Measurements from ENCODE around the gene TENM4. TPM values are rescaled to one million over a fixed set of nuclear protein-coding genes. Genes with fewer than 3 reads are reported as not detected.

TENM4 gene
- total and polyA plus RNA-seq, 2 of the 13 experiments (the other 11 are each of a cell fraction or from before 2014, with no cell fraction given), result not detected

DNA sequence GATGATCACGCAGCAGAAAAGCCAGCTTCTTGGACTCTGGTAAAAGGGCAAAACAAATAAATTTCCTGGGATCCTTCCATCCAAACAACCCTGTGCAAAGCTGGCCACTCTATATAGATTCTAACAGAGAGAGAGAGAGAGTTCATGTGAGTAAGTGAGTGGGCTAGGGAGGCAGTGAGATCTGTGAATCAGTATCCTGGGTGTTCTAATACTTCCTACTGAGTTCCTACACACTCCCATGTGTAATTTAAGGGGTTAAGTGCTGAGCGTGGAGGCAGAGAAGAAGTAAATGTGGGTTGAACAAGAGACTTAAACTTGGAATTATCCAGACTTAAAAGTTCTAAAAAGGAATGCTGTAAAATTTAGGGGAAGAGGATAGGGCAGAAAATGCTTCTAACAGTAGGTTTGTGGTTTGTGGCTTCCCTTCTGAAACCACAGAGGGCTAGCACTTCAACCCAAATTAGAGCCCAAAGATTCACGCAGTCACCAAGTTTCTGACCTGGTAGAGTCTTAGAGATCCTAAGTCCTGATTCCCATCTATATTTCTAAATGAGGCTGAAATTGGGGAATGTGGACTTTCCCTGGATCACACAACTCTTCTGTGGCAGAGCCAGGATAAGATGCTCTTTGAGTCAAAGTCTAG lies 413.9 kb downstream of the TENM4 start:
- Histone ChIP-seq H3K27me3 (ENCODE audit: control insufficient read depth in 1 of 2, insufficient read depth in 2 of 2, low read length in 2 of 2) (peaks cover 0 to 18% of the 10 kb centered on the region in 2 experiments; a peak in 2 of 5 replicates), H4K20me1 (ENCODE audit: insufficient read depth, low read length) (no peaks in the 10 kb centered on the region), H3K4me2 (ENCODE audit: low read depth, low read length) (no peak overlapping the region), H3K4me3 (replicated peaks in 1 of 3; ENCODE audit: insufficient read depth in 1 of 3, low read depth in 2 of 3, low read length in 3 of 3) (no peak overlapping the region), H2AFZ (ENCODE audit: low read length) (no peak overlapping the region), H3K9ac (ENCODE audit: insufficient read depth, low read depth, low read length) (no peak overlapping the region), H3K36me3 (replicated peaks in 1 of 2; ENCODE audit: control insufficient read depth in 1 of 2, insufficient read depth in 2 of 2, low read length in 2 of 2) (no peaks in the 10 kb centered on the region), H3K79me2 (ENCODE audit: insufficient read depth, low read length) (no peaks in the 10 kb centered on the region), H3K4me1 (ENCODE audit: insufficient read depth, low read length) (no peaks in the 10 kb centered on the region), H3K27ac (ENCODE audit: extremely low read length, insufficient read depth, low read length) (no peak overlapping the region), H3K9me3 (ENCODE audit: low read length) (no peaks in the 10 kb centered on the region)
- ATAC-seq (no peak), DNase-seq (ENCODE audit: low spot score) (no peak), FAIRE-seq (no peak)
- no TSS peak for BruUV-seq (replicated peaks)
- TF ChIP-seq, protein P1, sequence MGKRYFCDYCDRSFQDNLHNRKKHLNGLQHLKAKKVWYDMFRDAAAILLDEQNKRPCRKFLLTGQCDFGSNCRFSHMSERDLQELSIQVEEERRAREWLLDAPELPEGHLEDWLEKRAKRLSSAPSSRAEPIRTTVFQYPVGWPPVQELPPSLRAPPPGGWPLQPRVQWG (CRISPR knock-in tag; IDR thresholded peaks at IDR 0.05; ENCODE audit: borderline replicate concordance, low read depth), result no peak
- TF ChIP-seq U2AF1 (optimal IDR thresholded peaks at IDR 0.05; ENCODE audit: low read depth, low read length) (no peak), ZNF484 (CRISPR knock-in tag; IDR thresholded peaks at IDR 0.05; ENCODE audit: borderline replicate concordance, low read depth) (no peak), ZNF883 (CRISPR knock-in tag; IDR thresholded peaks at IDR 0.05; ENCODE audit: not compliant biosample characterization) (no peak), ZNF614 (CRISPR knock-in tag; IDR thresholded peaks at IDR 0.05; ENCODE audit: borderline replicate concordance) (no peak), ZNF3 (CRISPR knock-in tag; IDR thresholded peaks at IDR 0.05) (no peak), ZNF724P (CRISPR knock-in tag; IDR thresholded peaks at IDR 0.05; ENCODE audit: borderline replicate concordance) (no peak)
- ChIA-PET POLR2A (no interaction called here), CTCF (ENCODE audit: low intra/inter-chr PET ratio, low total read pairs) (no interaction called here)
- WGBS (ENCODE audit: low lambda C conversion rate), result 19% methylated on average over 3 of the region's 3 CpGs
- intact Hi-C loops (cut with micrococcal nuclease; ENCODE audit: unreplicated experiment) (no loop called here), in situ Hi-C loops (cut with HindIII; ENCODE audit: extremely low pct_ligation_motif_present, low pct_unique_long_range_greater_than_20kb) (no loop called here)

DNA sequence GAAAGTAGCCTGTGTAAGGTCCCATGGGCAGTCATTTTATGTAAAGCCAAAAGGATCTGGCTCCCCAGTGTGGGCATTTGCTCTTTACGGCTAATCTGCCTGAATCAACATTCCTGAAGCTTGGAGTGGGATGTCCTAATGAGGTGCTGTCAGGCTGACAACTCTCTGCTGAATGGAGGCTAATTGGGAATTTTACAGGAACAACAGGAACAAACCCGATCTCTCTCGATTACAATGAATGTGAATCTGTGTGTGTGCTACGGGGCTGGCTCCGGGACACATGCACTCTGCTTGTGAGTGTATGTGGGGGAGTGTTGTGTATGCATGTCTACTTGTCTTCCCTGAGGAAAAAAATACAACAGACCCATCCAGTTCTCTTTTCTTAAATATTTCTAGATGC lies 415.2 kb downstream of the TENM4 start:
- ATAC-seq, result no peak
- H4K20me1 ChIP-seq (ENCODE audit: insufficient read depth, low read length), result no peaks in the 10 kb centered on the region
- H3K9me3 ChIP-seq (ENCODE audit: low read length), result no peaks in the 10 kb centered on the region
- CTCF ChIA-PET (ENCODE audit: low intra/inter-chr PET ratio, low total read pairs), result no interaction called here
- BruUV-seq (replicated peaks), result no TSS peak
- no peaks in the 10 kb centered on the region for H3K79me2 ChIP-seq (ENCODE audit: insufficient read depth, low read length)
- no peak for FAIRE-seq
- in situ Hi-C loops (cut with HindIII; ENCODE audit: extremely low pct_ligation_motif_present, low pct_unique_long_range_greater_than_20kb), result no loop called here
- H2AFZ ChIP-seq (ENCODE audit: low read length), result no peak overlapping the region
- H3K4me3 ChIP-seq (replicated peaks in 1 of 3; ENCODE audit: insufficient read depth in 1 of 3, low read depth in 2 of 3, low read length in 3 of 3), result no peak overlapping the region
- no peak overlapping the region for H3K27ac ChIP-seq (ENCODE audit: extremely low read length, insufficient read depth, low read length)
- WGBS (ENCODE audit: low lambda C conversion rate), result 59% methylated on average over 5 of the region's 5 CpGs
- no peak overlapping the region for H3K9ac ChIP-seq (ENCODE audit: insufficient read depth, low read depth, low read length)
- no peak overlapping the region for H3K4me2 ChIP-seq (ENCODE audit: low read depth, low read length)
- intact Hi-C loops (cut with micrococcal nuclease; ENCODE audit: unreplicated experiment), result no loop called here
- H3K4me1 ChIP-seq (ENCODE audit: insufficient read depth, low read length), result no peaks in the 10 kb centered on the region
- POLR2A ChIA-PET, result no interaction called here
- H3K27me3 ChIP-seq (ENCODE audit: control insufficient read depth in 1 of 2, insufficient read depth in 2 of 2, low read length in 2 of 2), result peaks cover 0 to 12% of the 10 kb centered on the region in 2 experiments; a peak in 2 of 5 replicates
- no peaks in the 10 kb centered on the region for H3K36me3 ChIP-seq (replicated peaks in 1 of 2; ENCODE audit: control insufficient read depth in 1 of 2, insufficient read depth in 2 of 2, low read length in 2 of 2)
- no peak for DNase-seq (ENCODE audit: low spot score)
- TF ChIP-seq SMARCE1 (IDR thresholded peaks at IDR 0.05; ENCODE audit: borderline replicate concordance), result no peak
- TF ChIP-seq ZBTB7A (CRISPR knock-in tag; IDR thresholded peaks at IDR 0.05), result no peak
- TF ChIP-seq ZNF616 (CRISPR knock-in tag; IDR thresholded peaks at IDR 0.05; ENCODE audit: low read depth), result no peak
- no peak for TF ChIP-seq TBX2 (CRISPR knock-in tag; IDR thresholded peaks at IDR 0.05; ENCODE audit: borderline replicate concordance)
- no peak for TF ChIP-seq ZNF180 (CRISPR knock-in tag; IDR thresholded peaks at IDR 0.05; ENCODE audit: borderline replicate concordance, low read depth)
- TF ChIP-seq ZNF10 (CRISPR knock-in tag; IDR thresholded peaks at IDR 0.05; ENCODE audit: borderline replicate concordance, low read depth), result no peak
- TF ChIP-seq ZNF552 (CRISPR knock-in tag; IDR thresholded peaks at IDR 0.05; ENCODE audit: borderline replicate concordance), result no peak
- TF ChIP-seq, protein P2, sequence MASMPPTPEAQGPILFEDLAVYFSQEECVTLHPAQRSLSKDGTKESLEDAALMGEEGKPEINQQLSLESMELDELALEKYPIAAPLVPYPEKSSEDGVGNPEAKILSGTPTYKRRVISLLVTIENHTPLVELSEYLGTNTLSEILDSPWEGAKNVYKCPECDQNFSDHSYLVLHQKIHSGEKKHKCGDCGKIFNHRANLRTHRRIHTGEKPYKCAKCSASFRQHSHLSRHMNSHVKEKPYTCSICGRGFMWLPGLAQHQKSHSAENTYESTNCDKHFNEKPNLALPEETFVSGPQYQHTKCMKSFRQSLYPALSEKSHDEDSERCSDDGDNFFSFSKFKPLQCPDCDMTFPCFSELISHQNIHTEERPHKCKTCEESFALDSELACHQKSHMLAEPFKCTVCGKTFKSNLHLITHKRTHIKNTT (CRISPR knock-in tag; IDR thresholded peaks at IDR 0.05), result no peak
- no peak for TF ChIP-seq ZNF615 (CRISPR knock-in tag; IDR thresholded peaks at IDR 0.05; ENCODE audit: borderline replicate concordance)
- TF ChIP-seq ZNF232 (CRISPR knock-in tag; IDR thresholded peaks at IDR 0.05; ENCODE audit: borderline replicate concordance), result no peak
- TF ChIP-seq ZNF850 (CRISPR knock-in tag; conservative IDR thresholded peaks at IDR 0.05), result no peak

Measured in HepG2 (cell line).